Hepatocyte (in vitro differentiated cells): ENCODE measurements around the gene SRC. TPM values are rescaled to one million over a fixed set of nuclear protein-coding genes. Genes with fewer than 3 reads are reported as not detected.

Experiments
- DNase-seq: peaks from one replicate; pipeline ENCODE4 v3.0.0-alpha.2; 2016; ENCODE audit warnings: low spot score
- H2AFZ ChIP-seq: fragments of 200-600 bp; sonication (generic); 2 replicates; pipeline ENCODE4 v1.6.0; 2016; ENCODE audit warnings: antibody characterized with exemption, mild to moderate bottlenecking
- H3K27ac ChIP-seq: fragments of 200-600 bp; sonication (generic); 2 replicates; pipeline ENCODE4 v1.5.1; 2016; ENCODE audit warnings: mild to moderate bottlenecking
- H3K27me3 ChIP-seq: fragments of 200-600 bp; sonication (generic); 2 replicates; pipeline ENCODE4 v1.6.1; 2016
- H3K36me3 ChIP-seq: fragments of 200-600 bp; sonication (generic); replicated peaks from 2 replicates; pipeline ENCODE4 v1.5.1; 2016; ENCODE audit warnings: low read depth; ENCODE audit not compliant: insufficient read depth
- H3K4me1 ChIP-seq: fragments of 200-600 bp; sonication (generic); 2 replicates; pipeline ENCODE4 v1.5.1; 2016; ENCODE audit warnings: mild to moderate bottlenecking, moderate library complexity; ENCODE audit not compliant: insufficient read depth
- H3K4me2 ChIP-seq: fragments of 200-600 bp; sonication (generic); 2 replicates; pipeline ENCODE4 v1.6.0; 2016
- H3K4me3 ChIP-seq: fragments of 200-600 bp; sonication (generic); 2 replicates; pipeline ENCODE4 v1.5.1; 2016; ENCODE audit warnings: mild to moderate bottlenecking
- H3K79me2 ChIP-seq: fragments of 200-600 bp; sonication (generic); 2 replicates; pipeline ENCODE4 v1.6.0; 2017; ENCODE audit warnings: mild to moderate bottlenecking
- H3K9me2 ChIP-seq: fragments of 200-600 bp; sonication (generic); replicated peaks from 2 replicates; pipeline ENCODE4 v1.6.0; 2017; ENCODE audit warnings: mild to moderate bottlenecking; ENCODE audit not compliant: insufficient read depth
- H3K9me3 ChIP-seq: fragments of 200-600 bp; sonication (generic); 2 replicates; pipeline ENCODE4 v1.5.1; 2016; ENCODE audit warnings: low read depth, mild to moderate bottlenecking
- H4K20me1 ChIP-seq: fragments of 200-600 bp; sonication (generic); 2 replicates; pipeline ENCODE4 v1.6.0; 2016; ENCODE audit warnings: mild to moderate bottlenecking; ENCODE audit not compliant: insufficient read depth, poor library complexity, severe bottlenecking
- EZH2 ChIP-seq: fragments of 200-600 bp; sonication (generic); IDR thresholded peaks from 2 replicates; pipeline ENCODE4 v1.6.1; 2016; ENCODE audit warnings: antibody characterized with exemption, mild to moderate bottlenecking, borderline replicate concordance
- EZH2phosphoT487 ChIP-seq: fragments of 200-600 bp; sonication (generic); IDR thresholded peaks from one replicate; pipeline ENCODE4 v1.6.1; 2018; ENCODE audit warnings: antibody characterized with exemption, mild to moderate bottlenecking, low read depth, moderate library complexity; ENCODE audit not compliant: unreplicated experiment, severe bottlenecking
- WGBS: methylation state at CpG from one replicate; pipeline ENCODE4 v1.1.6; 2016; ENCODE audit warnings: low lambda C conversion rate; ENCODE audit errors: missing lambda C conversion rate; 5-methylcytosine and 5-hydroxymethylcytosine counted together
- polyA plus RNA-seq: library from polyadenylated mRNA; unstranded; fragments of >200 nt; fragmentation: Nextera tagmentation; extraction: Ambion mirVana; gene quantifications from 2 replicates; pipeline ENCODE4 v1.2.1, GENCODE V29; 2016
- total RNA-seq: library from RNA; depleted of rRNA; stranded (reverse); fragments of >200 nt; gene quantifications from 2 replicates; pipeline ENCODE4 v1.2.3, GENCODE V29; 2014
- TF ChIP-seq, protein P1 (sequence below): fragments of 200-600 bp; sonication (generic); IDR thresholded peaks from 2 replicates; pipeline ENCODE4 v1.5.1; 2016; ENCODE audit warnings: antibody characterized with exemption, mild to moderate bottlenecking; ENCODE audit not compliant: poor library complexity

The SRC gene
- total and polyA plus RNA-seq, 2 experiments from 2014 or later: 55.1 to 69.8 TPM

GRCh38 chr20:37453288-37453687 is 107.3 kb downstream of the SRC start:
- no peak overlapping the region for H3K4me2 ChIP-seq
- DNase-seq: no peak
- H2AFZ ChIP-seq: no peak overlapping the region
- H3K4me3 ChIP-seq: no peak overlapping the region
- H4K20me1 ChIP-seq: no peaks in the 10 kb centered on the region
- H3K36me3 ChIP-seq: no peaks in the 10 kb centered on the region
- 52% methylated on average over 3 of the region's 3 CpGs for WGBS
- H3K9me2 ChIP-seq: no peaks in the 10 kb centered on the region
- H3K79me2 ChIP-seq: no peaks in the 10 kb centered on the region
- H3K27ac ChIP-seq: no peak overlapping the region
- no peak for TF ChIP-seq EZH2
- no peak for TF ChIP-seq EZH2phosphoT487
- TF ChIP-seq, protein P1, sequence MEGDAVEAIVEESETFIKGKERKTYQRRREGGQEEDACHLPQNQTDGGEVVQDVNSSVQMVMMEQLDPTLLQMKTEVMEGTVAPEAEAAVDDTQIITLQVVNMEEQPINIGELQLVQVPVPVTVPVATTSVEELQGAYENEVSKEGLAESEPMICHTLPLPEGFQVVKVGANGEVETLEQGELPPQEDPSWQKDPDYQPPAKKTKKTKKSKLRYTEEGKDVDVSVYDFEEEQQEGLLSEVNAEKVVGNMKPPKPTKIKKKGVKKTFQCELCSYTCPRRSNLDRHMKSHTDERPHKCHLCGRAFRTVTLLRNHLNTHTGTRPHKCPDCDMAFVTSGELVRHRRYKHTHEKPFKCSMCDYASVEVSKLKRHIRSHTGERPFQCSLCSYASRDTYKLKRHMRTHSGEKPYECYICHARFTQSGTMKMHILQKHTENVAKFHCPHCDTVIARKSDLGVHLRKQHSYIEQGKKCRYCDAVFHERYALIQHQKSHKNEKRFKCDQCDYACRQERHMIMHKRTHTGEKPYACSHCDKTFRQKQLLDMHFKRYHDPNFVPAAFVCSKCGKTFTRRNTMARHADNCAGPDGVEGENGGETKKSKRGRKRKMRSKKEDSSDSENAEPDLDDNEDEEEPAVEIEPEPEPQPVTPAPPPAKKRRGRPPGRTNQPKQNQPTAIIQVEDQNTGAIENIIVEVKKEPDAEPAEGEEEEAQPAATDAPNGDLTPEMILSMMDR: no peak
- no peaks in the 10 kb centered on the region for H3K4me1 ChIP-seq
- H3K9me3 ChIP-seq: no peaks in the 10 kb centered on the region
- H3K27me3 ChIP-seq: no peaks in the 10 kb centered on the region

DNA sequence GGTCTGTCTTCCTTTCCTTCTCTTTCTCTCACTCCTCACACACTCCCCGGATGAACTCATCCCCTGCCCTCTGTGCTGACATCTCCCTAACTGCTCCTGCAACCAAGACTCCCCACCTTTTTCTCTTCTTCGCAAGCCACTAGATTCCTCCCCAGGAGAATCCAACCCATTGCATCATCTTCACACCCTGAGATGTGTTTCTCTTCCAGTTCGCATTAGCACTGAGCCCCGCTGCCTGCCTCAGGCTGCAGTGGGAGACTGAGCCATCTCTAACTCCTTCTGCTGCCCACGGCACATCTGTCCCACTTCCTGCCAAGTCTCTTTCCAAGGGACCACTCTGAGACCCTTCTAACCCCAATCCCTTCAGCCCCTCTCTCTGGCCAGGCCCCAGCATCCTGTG is 107.9 kb downstream of the SRC start:
- DNase-seq: no peak
- no peak overlapping the region for H3K27ac ChIP-seq
- no peaks in the 10 kb centered on the region for H3K9me3 ChIP-seq
- H4K20me1 ChIP-seq: no peaks in the 10 kb centered on the region
- no peaks in the 10 kb centered on the region for H3K27me3 ChIP-seq
- no peaks in the 10 kb centered on the region for H3K79me2 ChIP-seq
- no peak overlapping the region for H3K4me2 ChIP-seq
- WGBS: 92% methylated on average over 5 of the region's 5 CpGs
- H3K4me3 ChIP-seq: no peak overlapping the region
- TF ChIP-seq EZH2phosphoT487 (no peak), EZH2 (no peak)
- TF ChIP-seq, protein P1: no peak
- H2AFZ ChIP-seq: no peak overlapping the region
- H3K36me3 ChIP-seq: no peaks in the 10 kb centered on the region
- H3K9me2 ChIP-seq: no peaks in the 10 kb centered on the region
- H3K4me1 ChIP-seq: no peaks in the 10 kb centered on the region

- Histone ChIP-seq H2AFZ (no peak overlapping the region), H3K4me1 (no peaks in the 10 kb centered on the region), H3K9me2 (no peaks in the 10 kb centered on the region), H3K27ac (no peak overlapping the region), H3K4me2 (no peak overlapping the region), H3K27me3 (no peaks in the 10 kb centered on the region), H3K79me2 (no peaks in the 10 kb centered on the region), H3K4me3 (no peak overlapping the region), H4K20me1 (no peaks in the 10 kb centered on the region), H3K9me3 (no peaks in the 10 kb centered on the region), H3K36me3 (no peaks in the 10 kb centered on the region)
- TF ChIP-seq EZH2phosphoT487: no peak
- TF ChIP-seq, protein P1: no peak
- no peak for DNase-seq
These were observed 108.9 kb downstream of the SRC start for GRCh38 chr20:37454636-37455385.

Other genes with a start within 250 kb of the SRC start
- gene RPN2, start 166.8 kb upstream of the SRC start, total RNA-seq: 325 and 356 TPM in 2 replicates
- gene RPN2, start 166.8 kb upstream of the SRC start, polyA plus RNA-seq: 350 and 368 TPM in 2 replicates
- 1.9 and 3.9 TPM in 2 replicates for gene MROH8, start 166.6 kb upstream of the SRC start, total RNA-seq
- 3.7 and 4.8 TPM in 2 replicates for gene MROH8, start 166.6 kb upstream of the SRC start, polyA plus RNA-seq
- gene GHRH, start 84.3 kb upstream of the SRC start, total RNA-seq: not detected in 2 replicates
- gene GHRH, start 84.3 kb upstream of the SRC start, polyA plus RNA-seq: not detected in 2 replicates
- 35.4 and 43.8 TPM in 2 replicates for gene MANBAL, start 56.5 kb upstream of the SRC start, total RNA-seq
- 84.1 and 93.9 TPM in 2 replicates for gene MANBAL, start 56.5 kb upstream of the SRC start, polyA plus RNA-seq
- gene NNAT, start 175.1 kb downstream of the SRC start, total RNA-seq: not detected in 2 replicates
- 0.43 and 1.1 TPM in 2 replicates for gene NNAT, start 175.1 kb downstream of the SRC start, polyA plus RNA-seq
- 71.9 TPM in 2 replicates for gene BLCAP, start 181.7 kb downstream of the SRC start, total RNA-seq
- 65.8 and 70.0 TPM in 2 replicates for gene BLCAP, start 181.7 kb downstream of the SRC start, polyA plus RNA-seq